GM12891 (cell line): ENCODE results near the gene TPBG. TPM values are rescaled to one million over a fixed set of nuclear protein-coding genes. Genes with fewer than 3 reads are reported as not detected.

Source experiments
- DNase-seq: peaks from one replicate; pipeline ENCODE4 v3.0.0; 2011; ENCODE audit warnings: low spot score; ENCODE audit not compliant: insufficient read length
- FAIRE-seq: peaks from 2 replicates; lab custom pipeline; 2011; peaks lifted over from hg19 to GRCh38; lab: Jason Lieb, UNC
- PAX5 ChIP-seq: IDR thresholded peaks from 2 replicates; pipeline ENCODE4 v1.6.1; 2011; ENCODE audit warnings: low read length, moderate library complexity, mild to moderate bottlenecking; ENCODE audit not compliant: insufficient read depth, severe bottlenecking
- POLR2A ChIP-seq: IDR thresholded peaks from 2 replicates; pipeline ENCODE4 v1.6.1; 2011; ENCODE audit warnings: low read depth, low read length, control low read depth
- POLR2AphosphoS5 ChIP-seq: IDR thresholded peaks from 2 replicates; pipeline ENCODE4 v1.6.1; 2011; ENCODE audit warnings: low read depth, low read length, control low read depth
- POU2F2 ChIP-seq: IDR thresholded peaks from 2 replicates; pipeline ENCODE4 v1.6.1; 2011; ENCODE audit warnings: low read depth, mild to moderate bottlenecking, control low read depth, low read length, moderate library complexity
- SPI1 ChIP-seq: IDR thresholded peaks from 2 replicates; pipeline ENCODE4 v1.6.1; 2011; ENCODE audit warnings: low read depth, low read length, control low read depth
- TAF1 ChIP-seq: IDR thresholded peaks from 2 replicates; pipeline ENCODE4 v1.6.1; 2011; ENCODE audit warnings: low read depth, low read length, control low read depth
- polyA plus RNA-seq: library from polyadenylated mRNA; unstranded; fragments of >200 nt; gene quantifications from one replicate; pipeline ENCODE4 v1.2.1, GENCODE V29; 2012; ENCODE audit warnings: low read depth, missing spikeins, inconsistent platforms; ENCODE audit not compliant: missing spikeins

The TPBG gene
- 0.18 TPM for polyA plus RNA-seq

- TF ChIP-seq TAF1, result no peak
- TF ChIP-seq POLR2AphosphoS5, result no peak
- no peak for TF ChIP-seq SPI1
- no peak for TF ChIP-seq PAX5
- no peak for TF ChIP-seq POLR2A
- TF ChIP-seq POU2F2, result no peak
- DNase-seq (peak; percentile 13), FAIRE-seq (no peak)
Observed at GRCh38 chr6:82363428-82364086, at the start of gene TPBG. TSS of gene TPBG (plus strand) at chr6:82363817. CDS start at chr6:82364962, 1,145 bp downstream.

- no peak for TF ChIP-seq POU2F2
- no peak for TF ChIP-seq TAF1
- no peak for TF ChIP-seq SPI1
- no peak for TF ChIP-seq POLR2AphosphoS5
- TF ChIP-seq PAX5, result no peak
- TF ChIP-seq POLR2A, result no peak
- no peak for DNase-seq
- FAIRE-seq, result no peak
Observed at GRCh38 chr6:82322386-82322785, 41.2 kb upstream of the TPBG start.

- TF ChIP-seq POU2F2 (no peak), PAX5 (no peak), TAF1 (no peak)
- DNase-seq (no peak), FAIRE-seq (no peak)
Observed at GRCh38 chr6:82329766-82330165, 33.9 kb upstream of the TPBG start.

GRCh38 chr6:82330171-82330804 lies 33.3 kb upstream of the TPBG start:
- DNase-seq (no peak), FAIRE-seq (no peak)
- TF ChIP-seq SPI1 (no peak), POLR2A (no peak), PAX5 (no peak), POU2F2 (no peak), POLR2AphosphoS5 (no peak), TAF1 (no peak)

GRCh38 chr6:82331031-82331773 lies 32.4 kb upstream of the TPBG start:
- TF ChIP-seq PAX5, result no peak
- no peak for TF ChIP-seq POLR2A
- TF ChIP-seq TAF1, result no peak
- no peak for TF ChIP-seq SPI1
- FAIRE-seq, result no peak
- no peak for DNase-seq

GRCh38 chr6:82333781-82334180 lies 29.8 kb upstream of the TPBG start:
- DNase-seq (no peak), FAIRE-seq (no peak)
- TF ChIP-seq SPI1 (no peak), POLR2AphosphoS5 (no peak), TAF1 (no peak), PAX5 (no peak), POU2F2 (no peak), POLR2A (no peak)

GRCh38 chr6:82337688-82338257 lies 25.8 kb upstream of the TPBG start:
- DNase-seq (no peak), FAIRE-seq (no peak)
- TF ChIP-seq POLR2A (no peak), POU2F2 (no peak), POLR2AphosphoS5 (no peak), TAF1 (no peak), PAX5 (no peak), SPI1 (no peak)

GRCh38 chr6:82348130-82348529 lies 15.5 kb upstream of the TPBG start:
- FAIRE-seq (no peak), DNase-seq (no peak)
- TF ChIP-seq POLR2A, result no peak
- no peak for TF ChIP-seq POU2F2
- no peak for TF ChIP-seq TAF1
- TF ChIP-seq POLR2AphosphoS5, result no peak
- TF ChIP-seq PAX5, result no peak

- TF ChIP-seq POLR2AphosphoS5 (no peak), PAX5 (no peak), POLR2A (no peak), POU2F2 (no peak), TAF1 (no peak), SPI1 (no peak)
- DNase-seq (no peak), FAIRE-seq (no peak)
Observed at GRCh38 chr6:82353848-82354247, 9.8 kb upstream of the TPBG start.
